Gastrocnemius medialis (tissue), 4 donors: ENCODE data around the gene PRICKLE2.

Source experiments
- CTCF ChIP-seq, 5 experiments: fragments of 450-650 bp in 3 of 5; fragments of 200-600 bp in 2 of 5; sonication (generic) in 2 of 5; IDR thresholded peaks in 4 of 5; conservative IDR thresholded peaks in 1 of 5; 1 replicate in 4 of 5; 2 replicates in 1 of 5; pipeline ENCODE4 v1.5.1; 2016 to 2019; ENCODE audit warnings: antibody characterized with exemption in 5 of 5, mild to moderate bottlenecking in 3 of 5, moderate library complexity in 3 of 5
- POLR2A ChIP-seq, 2 donors: fragments of 450-650 bp; IDR thresholded peaks; one replicate each; pipeline ENCODE4 v1.6.1; 2017; ENCODE audit warnings: antibody characterized with exemption in 2 of 2, mild to moderate bottlenecking in 2 of 2, moderate library complexity in 2 of 2

- no peak for TF ChIP-seq CTCF (IDR thresholded peaks at IDR 0.05 in 4 of 5, conservative IDR thresholded peaks at IDR 0.05 in 1 of 5)
- no peak for TF ChIP-seq POLR2A (IDR thresholded peaks at IDR 0.05)
Observed at GRCh38 chr3:64259636-64260035, 34.4 kb upstream of the PRICKLE2 start.
